ENCODE data around the gene MESP1.

Gene MESP1

DNA sequence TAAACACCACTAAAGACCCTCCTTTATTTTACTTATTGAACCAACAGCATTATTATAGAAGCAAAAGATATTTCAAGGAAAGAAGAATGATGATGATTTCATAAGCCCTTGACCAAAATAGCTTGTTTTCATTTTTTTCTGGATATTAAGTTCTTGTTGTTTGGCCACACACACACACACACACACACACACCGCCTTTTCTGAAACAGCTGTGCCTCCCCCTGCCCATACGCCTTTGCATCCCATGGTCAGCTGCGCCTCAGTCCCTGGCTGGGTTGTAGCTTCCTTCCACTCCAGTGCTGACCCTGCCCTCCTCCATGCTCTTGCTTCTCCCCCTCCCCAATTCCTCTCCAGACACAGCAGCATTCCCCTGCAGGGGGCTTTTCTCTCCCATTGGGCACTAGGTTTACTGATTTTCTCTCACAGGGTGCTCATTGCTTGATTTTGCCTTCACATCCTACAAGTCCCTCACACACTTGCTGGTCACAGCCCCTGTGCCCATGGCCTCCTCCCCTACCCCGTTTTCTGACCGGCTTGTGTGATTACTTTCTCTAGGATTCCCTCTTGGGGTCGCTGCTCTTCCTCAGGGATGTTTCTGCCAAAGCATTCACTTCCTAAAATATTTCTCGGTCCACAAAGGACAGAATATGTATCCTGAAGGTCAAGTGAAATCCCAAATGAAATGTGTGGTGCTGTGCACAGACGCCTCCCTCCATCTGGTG lies 18.4 kb downstream of the MESP1 start:
- TF ChIP-seq POLR2AphosphoS5 (IDR thresholded peaks at IDR 0.05; ENCODE audit: borderline replicate concordance, low read depth, low read length) (no peak), FOXP2 (optimal IDR thresholded peaks at IDR 0.05; ENCODE audit: control extremely low read depth, extremely low read length, insufficient read depth) (no peak), EZH2 (IDR thresholded peaks at IDR 0.05) (no peak)
- H3K9ac ChIP-seq (ENCODE audit: insufficient read length): no peak overlapping the region

DNA sequence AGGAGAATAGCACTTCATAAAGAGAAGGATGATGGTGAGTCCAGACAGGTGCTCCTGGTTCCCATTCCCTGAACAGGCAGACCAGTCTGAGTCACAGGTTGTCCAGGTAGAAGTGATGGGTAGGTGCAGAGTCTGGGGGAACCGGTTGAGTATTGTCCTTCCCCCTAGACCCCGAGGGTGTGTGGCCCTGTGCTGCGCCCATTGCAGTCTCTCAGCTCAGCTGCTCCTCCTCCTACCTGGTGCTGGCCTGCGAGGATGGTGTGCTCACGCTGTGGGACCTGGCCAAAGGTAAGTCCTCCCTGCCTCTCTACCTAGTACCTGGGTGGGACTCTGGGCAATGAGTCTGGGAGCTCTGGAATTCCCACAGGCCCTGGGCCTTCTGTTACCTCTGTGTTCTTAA lies 19.8 kb downstream of the MESP1 start:
- no peak overlapping the region for H3K9ac ChIP-seq (ENCODE audit: insufficient read length)
- no peaks in the 10 kb centered on the region for H3K9me3 ChIP-seq (ENCODE audit: low read depth, low read length)
- no peak overlapping the region for H3K4me3 ChIP-seq
- no peak for DNase-seq (ENCODE audit: low read depth, low spot score)
- TF ChIP-seq FOXP2 (optimal IDR thresholded peaks at IDR 0.05; ENCODE audit: control extremely low read depth, extremely low read length, insufficient read depth) (no peak), POLR2AphosphoS5 (IDR thresholded peaks at IDR 0.05; ENCODE audit: borderline replicate concordance, low read depth, low read length) (no peak), EZH2 (IDR thresholded peaks at IDR 0.05) (no peak)
- no peaks in the 10 kb centered on the region for H3K36me3 ChIP-seq (ENCODE audit: insufficient read depth, low read length)
- H3K27ac ChIP-seq: no peak overlapping the region

More for the DNA sequence above, 18.4 kb downstream of the MESP1 start:
- Histone ChIP-seq H3K9me3 (ENCODE audit: low read depth, low read length) (no peaks in the 10 kb centered on the region), H3K36me3 (ENCODE audit: insufficient read depth, low read length) (no peaks in the 10 kb centered on the region), H3K4me3 (no peak overlapping the region), H3K27ac (no peak overlapping the region)
- no peak for DNase-seq (ENCODE audit: low read depth, low spot score)

DNA sequence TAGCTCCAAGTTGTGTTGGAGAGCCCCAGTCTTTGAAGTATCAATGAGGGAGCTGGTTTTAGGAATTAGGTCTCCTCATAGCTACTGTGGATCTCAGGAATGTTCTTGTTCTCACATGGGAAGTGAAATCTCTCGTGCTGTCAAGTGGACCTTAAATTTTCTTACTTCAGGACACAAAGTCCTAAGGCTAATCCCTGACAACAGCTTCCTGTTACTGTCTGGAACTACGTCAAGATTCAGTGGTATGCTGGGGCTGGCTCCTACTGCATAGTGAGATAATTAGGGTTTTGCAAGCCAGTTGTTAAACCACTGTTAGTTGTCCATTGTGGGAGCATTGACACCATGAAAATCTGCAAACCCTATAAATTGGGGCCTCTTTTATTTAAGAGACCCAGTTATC lies 22.8 kb downstream of the MESP1 start:
- TF ChIP-seq FOXP2 (optimal IDR thresholded peaks at IDR 0.05; ENCODE audit: control extremely low read depth, extremely low read length, insufficient read depth) (no peak), POLR2AphosphoS5 (IDR thresholded peaks at IDR 0.05; ENCODE audit: borderline replicate concordance, low read depth, low read length) (no peak), EZH2 (IDR thresholded peaks at IDR 0.05) (no peak)
- no peaks in the 10 kb centered on the region for H3K36me3 ChIP-seq (ENCODE audit: insufficient read depth, low read length)
- H3K9me3 ChIP-seq (ENCODE audit: low read depth, low read length): no peaks in the 10 kb centered on the region; the same call in 1 of the 2 replicates
- H3K27ac ChIP-seq: no peak overlapping the region
- 0 out of 2 replicates have a peak overlapping the region, but pooled peaks have one; percentile 2 for H3K4me3 ChIP-seq
- no peak overlapping the region for H3K9ac ChIP-seq (ENCODE audit: insufficient read length)
- DNase-seq (ENCODE audit: low read depth, low spot score): peak; percentile 22

DNA sequence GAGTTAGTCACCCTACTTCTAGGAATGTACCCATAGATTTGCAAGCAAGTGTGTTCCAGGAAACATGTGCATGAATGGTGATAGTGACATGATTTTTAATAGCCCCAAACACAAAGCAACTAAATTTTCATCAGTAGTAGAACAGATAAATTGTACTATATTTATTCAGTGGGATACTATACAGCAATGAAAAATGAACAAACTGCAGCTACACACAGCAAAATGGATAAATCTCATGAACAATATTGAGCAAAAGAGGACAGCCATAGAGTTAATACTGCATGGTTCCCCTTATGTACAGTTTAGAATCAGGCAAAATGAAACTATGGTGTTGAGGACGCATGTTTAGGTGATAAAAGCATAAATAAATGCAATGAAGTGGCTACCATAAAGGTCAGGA lies 26.0 kb downstream of the MESP1 start:
- TF ChIP-seq POLR2AphosphoS5 (IDR thresholded peaks at IDR 0.05; ENCODE audit: borderline replicate concordance, low read depth, low read length): no peak
- no peak for TF ChIP-seq EZH2 (IDR thresholded peaks at IDR 0.05)
- no peak for TF ChIP-seq FOXP2 (optimal IDR thresholded peaks at IDR 0.05; ENCODE audit: control extremely low read depth, extremely low read length, insufficient read depth)

DNA sequence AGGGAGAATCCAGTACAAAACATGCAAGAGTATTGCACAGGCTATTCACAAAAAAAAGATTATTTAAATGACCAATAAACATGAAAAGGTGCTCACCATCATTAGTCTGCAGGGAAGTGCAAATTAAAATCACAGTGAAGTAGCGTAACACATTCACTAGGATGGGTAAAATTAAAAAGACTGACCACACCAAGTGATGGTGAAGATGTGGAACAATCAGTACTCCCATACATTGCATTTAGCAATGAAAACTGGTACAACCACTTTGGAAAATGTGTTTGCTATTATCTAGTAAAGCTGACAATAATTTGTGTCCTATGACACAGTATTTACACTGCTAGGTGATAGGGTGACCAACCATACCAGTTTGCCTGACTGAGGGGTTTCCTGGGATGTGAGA lies 26.4 kb downstream of the MESP1 start:
- no peak overlapping the region for H3K9ac ChIP-seq (ENCODE audit: insufficient read length)
- no peak for TF ChIP-seq FOXP2 (optimal IDR thresholded peaks at IDR 0.05; ENCODE audit: control extremely low read depth, extremely low read length, insufficient read depth)
- TF ChIP-seq EZH2 (IDR thresholded peaks at IDR 0.05): no peak
- TF ChIP-seq POLR2AphosphoS5 (IDR thresholded peaks at IDR 0.05; ENCODE audit: borderline replicate concordance, low read depth, low read length): no peak
- no peak overlapping the region for H3K27ac ChIP-seq
- H3K9me3 ChIP-seq (ENCODE audit: low read depth, low read length): no peaks in the 10 kb centered on the region; the same call in 1 of the 2 replicates
- no peak overlapping the region for H3K4me3 ChIP-seq
- DNase-seq (ENCODE audit: low read depth, low spot score): no peak
- no peaks in the 10 kb centered on the region for H3K36me3 ChIP-seq (ENCODE audit: insufficient read depth, low read length)

More for the DNA sequence above, 26.0 kb downstream of the MESP1 start:
- no peak for DNase-seq (ENCODE audit: low read depth, low spot score)
- no peak overlapping the region for H3K27ac ChIP-seq
- H3K9me3 ChIP-seq (ENCODE audit: low read depth, low read length): no peaks in the 10 kb centered on the region; the same call in 1 of the 2 replicates
- no peak overlapping the region for H3K4me3 ChIP-seq
- no peaks in the 10 kb centered on the region for H3K36me3 ChIP-seq (ENCODE audit: insufficient read depth, low read length)
- H3K9ac ChIP-seq (ENCODE audit: insufficient read length): no peak overlapping the region

DNA sequence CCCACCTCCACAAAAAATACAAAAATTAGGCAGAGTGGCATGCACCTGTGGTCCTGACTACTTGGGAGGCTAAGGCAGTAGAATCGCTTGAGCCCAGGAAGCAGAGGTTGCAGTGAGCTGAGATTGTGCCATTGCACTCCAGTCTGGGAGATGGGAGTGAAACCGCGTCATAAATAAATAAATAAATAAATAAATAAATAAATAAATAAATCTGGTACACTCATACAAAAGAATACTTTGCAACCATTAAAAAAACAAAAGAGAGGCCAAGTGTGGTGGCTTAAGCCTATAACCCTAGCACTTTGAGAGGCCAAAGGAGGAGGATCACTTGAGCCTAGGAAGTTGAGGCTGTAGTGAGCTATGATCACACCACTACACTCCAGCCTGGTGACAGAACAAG lies 28.0 kb downstream of the MESP1 start:
- Histone ChIP-seq H3K9ac (ENCODE audit: insufficient read length) (no peak overlapping the region), H3K36me3 (ENCODE audit: insufficient read depth, low read length) (no peaks in the 10 kb centered on the region), H3K27ac (no peak overlapping the region), H3K4me3 (no peak overlapping the region), H3K9me3 (ENCODE audit: low read depth, low read length) (no peaks in the 10 kb centered on the region; the same call in 1 of the 2 replicates)
- DNase-seq (ENCODE audit: low read depth, low spot score): no peak
- no peak for TF ChIP-seq FOXP2 (optimal IDR thresholded peaks at IDR 0.05; ENCODE audit: control extremely low read depth, extremely low read length, insufficient read depth)
- TF ChIP-seq EZH2 (IDR thresholded peaks at IDR 0.05): no peak
- TF ChIP-seq POLR2AphosphoS5 (IDR thresholded peaks at IDR 0.05; ENCODE audit: borderline replicate concordance, low read depth, low read length): no peak

DNA sequence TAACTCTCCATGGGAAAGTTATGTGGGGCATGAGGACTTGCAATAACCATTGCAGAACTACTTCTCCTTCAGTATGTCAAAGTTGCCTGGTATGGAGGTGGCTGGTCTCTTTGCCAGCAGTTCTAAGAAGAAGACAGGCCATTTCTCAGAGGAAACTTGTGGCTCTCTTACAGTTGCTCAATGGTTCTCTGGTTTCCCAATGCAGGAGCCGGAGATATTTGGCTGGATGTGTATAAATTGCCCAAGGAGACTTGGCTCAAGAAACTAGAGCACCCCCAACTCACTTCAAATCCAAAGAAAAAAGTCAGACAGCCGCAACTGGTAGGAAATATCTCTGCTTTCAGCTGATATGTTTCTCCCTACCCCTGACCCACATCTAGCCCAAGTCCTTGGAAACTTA lies 36.3 kb downstream of the MESP1 start:
- no peak overlapping the region for H3K4me3 ChIP-seq
- H3K27ac ChIP-seq: no peak overlapping the region
- no peaks in the 10 kb centered on the region for H3K36me3 ChIP-seq (ENCODE audit: insufficient read depth, low read length)
- TF ChIP-seq FOXP2 (optimal IDR thresholded peaks at IDR 0.05; ENCODE audit: control extremely low read depth, extremely low read length, insufficient read depth): no peak
- DNase-seq (ENCODE audit: low read depth, low spot score): no peak
- no peak overlapping the region for H3K9ac ChIP-seq (ENCODE audit: insufficient read length)
- H3K9me3 ChIP-seq (ENCODE audit: low read depth, low read length): no peaks in the 10 kb centered on the region

DNA sequence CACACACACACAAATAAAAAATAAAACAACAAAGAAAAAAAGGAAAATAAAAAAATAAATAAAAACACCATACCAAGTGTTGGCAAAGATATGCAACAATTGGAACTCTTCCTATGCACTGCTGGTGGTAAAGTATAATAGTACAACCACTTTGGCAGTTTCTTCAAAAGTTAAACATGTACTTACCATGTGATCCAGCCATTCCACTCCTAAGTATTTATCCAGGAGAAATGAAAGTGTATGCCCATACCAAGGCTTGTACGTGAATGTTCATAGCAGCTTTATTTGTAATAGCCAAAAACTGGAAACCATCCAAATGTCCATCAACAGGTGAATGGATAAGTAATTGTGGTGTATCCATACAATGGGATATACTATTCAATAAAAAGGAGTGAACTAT lies 43.5 kb downstream of the MESP1 start:
- Histone ChIP-seq H3K36me3 (ENCODE audit: insufficient read depth, low read length) (no peaks in the 10 kb centered on the region), H3K4me3 (no peak overlapping the region), H3K9me3 (ENCODE audit: low read depth, low read length) (no peaks in the 10 kb centered on the region), H3K9ac (ENCODE audit: insufficient read length) (no peak overlapping the region), H3K27ac (no peak overlapping the region)
- no peak for DNase-seq (ENCODE audit: low read depth, low spot score)
- TF ChIP-seq EZH2 (IDR thresholded peaks at IDR 0.05) (no peak), FOXP2 (optimal IDR thresholded peaks at IDR 0.05; ENCODE audit: control extremely low read depth, extremely low read length, insufficient read depth) (no peak), POLR2AphosphoS5 (IDR thresholded peaks at IDR 0.05; ENCODE audit: borderline replicate concordance, low read depth, low read length) (no peak)

DNA sequence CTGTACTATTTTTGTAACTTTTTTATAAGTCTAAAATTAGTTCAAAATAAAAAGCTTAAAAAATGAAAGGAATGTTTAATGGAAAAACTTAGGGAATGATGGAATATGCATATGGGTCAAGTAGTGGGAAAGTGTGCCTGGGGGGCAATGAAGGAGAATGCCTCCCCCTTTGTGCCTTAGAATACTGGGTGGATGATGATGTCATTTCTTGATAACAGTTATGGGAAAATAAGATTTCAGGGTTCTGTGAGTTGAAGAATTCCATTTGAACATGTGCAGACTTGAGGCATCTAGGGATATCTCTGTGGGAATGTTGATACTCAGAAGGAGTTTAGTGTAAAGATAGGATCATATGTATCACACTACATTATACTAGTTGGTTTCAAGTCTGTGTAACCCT lies 46.6 kb downstream of the MESP1 start:
- H3K4me3 ChIP-seq: no peak overlapping the region
- H3K9me3 ChIP-seq (ENCODE audit: low read depth, low read length): no peaks in the 10 kb centered on the region
- no peak overlapping the region for H3K27ac ChIP-seq
- DNase-seq (ENCODE audit: low read depth, low spot score): no peak
- no peak overlapping the region for H3K9ac ChIP-seq (ENCODE audit: insufficient read length)
- TF ChIP-seq POLR2AphosphoS5 (IDR thresholded peaks at IDR 0.05; ENCODE audit: borderline replicate concordance, low read depth, low read length) (no peak), EZH2 (IDR thresholded peaks at IDR 0.05) (no peak), FOXP2 (optimal IDR thresholded peaks at IDR 0.05; ENCODE audit: control extremely low read depth, extremely low read length, insufficient read depth) (no peak)
- no peaks in the 10 kb centered on the region for H3K36me3 ChIP-seq (ENCODE audit: insufficient read depth, low read length)
